SK-N-MC (cell line): ENCODE measurements around the gene ZNF611.
"Not testable (repeated sequence)": the region's sequence is repeated elsewhere in the genome, so short reads cannot be mapped to it uniquely, and the experiment has no call there.

ENCODE experiments used
- EZH2 ChIP-seq: fragments of 200-600 bp; sonication (generic); IDR thresholded peaks from one replicate; pipeline ENCODE4 v1.6.1; 2017; ENCODE audit warnings: antibody characterized with exemption
- FOXP2 ChIP-seq: optimal IDR thresholded peaks from 2 replicates; pipeline ENCODE3; 2011; ENCODE audit warnings: mild to moderate bottlenecking, moderate library complexity; ENCODE audit not compliant: insufficient read depth; ENCODE audit errors: extremely low read length, control extremely low read depth
- POLR2AphosphoS5 ChIP-seq: IDR thresholded peaks from 2 replicates; pipeline ENCODE4 v1.6.1; 2012; ENCODE audit warnings: mild to moderate bottlenecking, low read depth, low read length, borderline replicate concordance

GRCh38 chr19:52741371-52741770 is 6.5 kb upstream of the ZNF611 start:
- not testable (repeated sequence) for TF ChIP-seq EZH2, POLR2AphosphoS5, FOXP2
